GM20000 (cell line): ENCODE results near the gene ZNF835.

Experiments
- DNase-seq: peaks from one replicate; pipeline ENCODE4 v3.0.0; 2012; ENCODE audit warnings: low spot score
- CTCF ChIP-seq: IDR thresholded peaks from 2 replicates; pipeline ENCODE4 v1.5.1; 2012; ENCODE audit warnings: mild to moderate bottlenecking, control low read depth; ENCODE audit errors: extremely low read depth, missing control alignments

Gene ZNF835

GRCh38 chr19:56671613-56671994 is at the start of gene ZNF835:
TSS of gene ZNF835 (minus strand) at chr19:56671757. CDS start at chr19:56665198, 6,559 bp downstream.
- no peak for DNase-seq
- TF ChIP-seq CTCF = no peak

GRCh38 chr19:56720281-56720680 is 48.7 kb upstream of the ZNF835 start:
- TF ChIP-seq CTCF = no peak
- no peak for DNase-seq

- TF ChIP-seq CTCF = no peak
- DNase-seq = no peak
Measured at GRCh38 chr19:56718231-56718630, 46.7 kb upstream of the ZNF835 start.

DNA sequence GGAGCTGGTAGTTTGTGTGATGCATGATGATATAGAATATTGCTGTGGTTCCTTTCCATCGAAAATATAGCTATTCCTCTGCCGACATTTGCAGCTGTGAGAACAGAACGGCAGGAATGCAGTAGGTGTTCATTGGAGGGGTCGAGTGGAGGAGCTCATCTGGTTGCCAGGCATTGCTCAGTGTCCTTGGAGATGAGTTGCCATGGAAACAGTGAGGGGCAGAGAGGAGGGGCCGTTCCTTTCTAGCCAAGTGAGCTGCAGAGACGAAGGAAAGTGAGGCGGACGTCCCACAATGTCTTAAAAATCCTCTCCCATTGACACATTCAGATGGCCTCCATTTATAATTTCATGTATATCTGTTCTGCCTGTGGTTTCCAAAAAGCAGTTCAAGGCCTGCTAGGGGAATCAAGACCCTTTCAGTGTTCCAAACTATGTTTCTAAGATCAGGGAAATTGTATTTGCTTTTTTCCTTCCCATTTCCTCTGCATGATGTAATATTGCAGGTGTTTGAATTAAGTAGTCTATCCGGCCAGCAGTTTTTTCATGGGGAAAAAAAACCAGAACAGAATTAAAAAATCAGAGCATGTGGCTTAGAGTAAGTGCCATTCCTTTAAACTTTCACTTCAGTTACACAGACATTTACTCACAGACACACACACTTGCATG is 41.2 kb upstream of the ZNF835 start:
- DNase-seq = no peak
- TF ChIP-seq CTCF = no peak

- DNase-seq = no peak
- TF ChIP-seq CTCF = no peak
Measured at GRCh38 chr19:56710437-56710836, 38.9 kb upstream of the ZNF835 start.

GRCh38 chr19:56707821-56708220 is 36.3 kb upstream of the ZNF835 start:
- TF ChIP-seq CTCF = no peak

DNA sequence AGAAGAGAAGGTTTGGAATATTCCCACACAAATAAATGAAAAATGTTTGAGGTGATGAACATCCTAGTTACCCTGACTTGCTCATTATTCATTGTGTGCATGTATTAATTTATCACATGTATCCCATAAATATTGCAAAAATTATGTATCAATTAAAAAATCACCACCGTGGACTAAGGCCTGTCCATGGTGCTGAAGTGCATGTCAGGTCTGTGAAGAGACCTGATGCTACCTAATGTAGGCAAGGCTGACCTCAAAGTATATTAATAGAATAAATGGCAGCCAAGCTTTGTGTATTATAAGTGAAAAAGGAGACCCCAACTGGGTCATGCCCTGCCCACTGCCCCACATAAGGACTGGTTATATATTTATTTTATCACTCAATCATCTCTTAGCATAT is 34.4 kb upstream of the ZNF835 start:
- TF ChIP-seq CTCF = no peak
- DNase-seq = no peak

More at GRCh38 chr19:56707821-56708220, 36.3 kb upstream of the ZNF835 start:
- DNase-seq = no peak
